GM23248 (cell line): ENCODE results near the gene CCL4L2. TPM values are rescaled to one million over a fixed set of nuclear protein-coding genes. Genes with fewer than 3 reads are reported as not detected.
"Not testable (repeated sequence)": the region's sequence is repeated elsewhere in the genome, so short reads cannot be mapped to it uniquely, and the experiment has no call there.

ENCODE experiments used
- DNase-seq: peaks from one replicate; pipeline ENCODE4 v3.0.0-alpha.2; 2015
- H2AFZ ChIP-seq: fragments of 200-600 bp; sonication (generic); 2 replicates; pipeline ENCODE4 v1.6.1; 2016; ENCODE audit warnings: antibody characterized with exemption
- H3F3A ChIP-seq: fragments of 200-600 bp; sonication (generic); 2 replicates; pipeline ENCODE4 v1.6.1; 2016; ENCODE audit warnings: mild to moderate bottlenecking, antibody characterized with exemption, mixed run types; ENCODE audit not compliant: insufficient read depth
- H3K27ac ChIP-seq: fragments of 200-600 bp; sonication (generic); 2 replicates; pipeline ENCODE4 v1.5.1; 2016; ENCODE audit warnings: mild to moderate bottlenecking
- H3K27me3 ChIP-seq: fragments of 200-600 bp; sonication (generic); replicated peaks from 2 replicates; pipeline ENCODE4 v1.6.1; 2016; ENCODE audit warnings: mild to moderate bottlenecking; ENCODE audit not compliant: insufficient read depth
- H3K36me3 ChIP-seq: fragments of 200-600 bp; sonication (generic); 2 replicates; pipeline ENCODE4 v1.6.1; 2016; ENCODE audit warnings: low read depth, mild to moderate bottlenecking
- H3K4me1 ChIP-seq: fragments of 200-600 bp; sonication (generic); 2 replicates; pipeline ENCODE4 v1.6.1; 2016; ENCODE audit warnings: mild to moderate bottlenecking; ENCODE audit not compliant: insufficient read depth
- H3K4me2 ChIP-seq: fragments of 200-600 bp; sonication (generic); one replicate; pipeline ENCODE4 v1.6.1; 2016; ENCODE audit warnings: mild to moderate bottlenecking; ENCODE audit not compliant: unreplicated experiment
- H3K4me3 ChIP-seq: fragments of 200-600 bp; sonication (generic); 2 replicates; pipeline ENCODE4 v1.5.1; 2016; ENCODE audit warnings: mild to moderate bottlenecking
- H3K79me2 ChIP-seq: fragments of 200-600 bp; sonication (generic); 2 replicates; pipeline ENCODE4 v1.6.1; 2016; ENCODE audit warnings: mild to moderate bottlenecking; ENCODE audit not compliant: insufficient read depth
- H3K9ac ChIP-seq: fragments of 200-600 bp; sonication (generic); 2 replicates; pipeline ENCODE4 v1.6.1; 2016; ENCODE audit warnings: mild to moderate bottlenecking
- H3K9me2 ChIP-seq: fragments of 200-600 bp; sonication (generic); 2 replicates; pipeline ENCODE4 v1.6.1; 2016; ENCODE audit warnings: mixed run types, mild to moderate bottlenecking, moderate library complexity; ENCODE audit not compliant: insufficient read depth
- H3K9me3 ChIP-seq: fragments of 200-600 bp; sonication (generic); one replicate; pipeline ENCODE4 v1.6.1; 2017; ENCODE audit warnings: low read depth
- H4K20me1 ChIP-seq: fragments of 200-600 bp; sonication (generic); 2 replicates; pipeline ENCODE4 v1.6.0; 2016; ENCODE audit not compliant: insufficient read depth
- EZH2 ChIP-seq: fragments of 200-600 bp; sonication (generic); IDR thresholded peaks from 2 replicates; pipeline ENCODE4 v1.6.1; 2018; ENCODE audit warnings: antibody characterized with exemption, mild to moderate bottlenecking; ENCODE audit not compliant: insufficient read depth, poor library complexity, severe bottlenecking
- EZH2phosphoT487 ChIP-seq: fragments of 200-600 bp; sonication (generic); IDR thresholded peaks from 2 replicates; pipeline ENCODE4 v1.6.1; 2018; ENCODE audit warnings: antibody characterized with exemption, moderate library complexity, mild to moderate bottlenecking, low read depth; ENCODE audit not compliant: insufficient read depth
- WGBS, 2 experiments: methylation state at CpG; one replicate each; pipeline ENCODE4 v1.1.6; 2015 to 2017; ENCODE audit warnings: low lambda C conversion rate in 2 of 2, low coverage in 1 of 2; ENCODE audit errors: missing lambda C conversion rate in 2 of 2; 5-methylcytosine and 5-hydroxymethylcytosine counted together
- in situ Hi-C: fragments of 300-500 bp; cut with MboI; formaldehyde crosslinking; loops from 2 replicates; pipeline ENCODE4 v1.15.0; 2020
- polyA plus RNA-seq: library from polyadenylated mRNA; unstranded; fragments of >200 nt; fragmentation: Nextera tagmentation; extraction: Ambion mirVana; gene quantifications from 2 replicates; pipeline ENCODE4 v1.2.1, GENCODE V29; 2016
- total RNA-seq: library from RNA; depleted of rRNA; stranded (reverse); fragments of >200 nt; shearing (Covaris generic); gene quantifications from 2 replicates; pipeline ENCODE4 v1.2.3, GENCODE V29; 2014

The CCL4L2 gene
- total and polyA plus RNA-seq, 2 experiments from 2014 or later = 0.69 TPM; not detected in 1

DNA sequence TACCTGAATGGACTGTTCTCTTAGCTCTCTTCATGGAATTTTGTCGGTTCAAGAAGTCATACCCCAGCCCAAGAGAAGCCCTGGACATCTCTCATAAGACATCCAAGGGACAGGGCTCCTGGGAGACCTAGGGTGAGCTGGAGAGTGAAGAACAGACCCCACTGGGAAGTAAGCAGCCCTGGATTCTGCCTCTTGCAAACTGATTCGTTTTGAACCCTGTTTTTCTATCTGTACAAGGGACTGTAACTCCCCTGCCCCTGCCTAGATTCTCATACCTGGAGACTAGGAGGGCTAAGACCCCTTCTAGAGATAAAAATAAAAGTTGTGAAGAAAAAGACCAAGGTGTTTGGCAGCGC, 14.8 kb upstream of the CCL4L2 start:
- no peaks in the 10 kb centered on the region for H3K36me3 ChIP-seq
- H3K27me3 ChIP-seq = no peaks in the 10 kb centered on the region
- TF ChIP-seq EZH2phosphoT487 = no peak
- no peak for TF ChIP-seq EZH2
- no peak overlapping the region for H2AFZ ChIP-seq
- no peaks in the 10 kb centered on the region for H4K20me1 ChIP-seq
- H3K9me3 ChIP-seq = no peaks in the 10 kb centered on the region
- no peak for DNase-seq
- H3K9me2 ChIP-seq = no peaks in the 10 kb centered on the region
- 60 to 64% methylated on average over 3 of the region's 3 CpGs for WGBS, 2 experiments
- H3F3A ChIP-seq = peaks cover 21% of the 10 kb centered on the region; the same call in 1 of the 2 replicates
- H3K79me2 ChIP-seq = no peaks in the 10 kb centered on the region
- no peak overlapping the region for H3K4me2 ChIP-seq
- H3K4me1 ChIP-seq = peaks cover 14% of the 10 kb centered on the region
- H3K27ac ChIP-seq = no peak overlapping the region
- H3K4me3 ChIP-seq = no peak overlapping the region
- H3K9ac ChIP-seq = no peak overlapping the region
- in situ Hi-C loops = no loop called here

DNA sequence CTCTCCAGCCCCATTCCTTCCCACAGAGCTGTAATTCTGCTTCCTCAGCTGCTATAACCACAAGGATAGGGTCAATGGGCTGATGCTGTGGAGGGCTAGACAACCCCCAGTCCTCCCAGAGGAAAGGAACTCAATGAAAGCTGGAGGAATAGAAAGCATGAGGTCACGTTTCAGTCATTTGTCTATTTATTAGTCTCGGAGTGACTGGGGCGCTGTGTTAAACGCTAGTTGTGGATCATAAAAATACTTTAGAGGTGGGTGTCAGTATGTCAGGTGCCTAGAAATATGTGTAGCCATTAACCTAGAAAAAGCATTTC, 13.5 kb upstream of the CCL4L2 start:
- H4K20me1 ChIP-seq = no peaks in the 10 kb centered on the region
- H3K27me3 ChIP-seq = no peaks in the 10 kb centered on the region
- TF ChIP-seq EZH2phosphoT487 (no peak), EZH2 (no peak)
- no peaks in the 10 kb centered on the region for H3K36me3 ChIP-seq
- no peaks in the 10 kb centered on the region for H3K79me2 ChIP-seq
- WGBS, 2 experiments = 54 to 61% methylated on average over 4 of the region's 4 CpGs
- no peak overlapping the region for H2AFZ ChIP-seq
- in situ Hi-C loops = no loop called here
- DNase-seq = no peak
- no peaks in the 10 kb centered on the region for H3K9me2 ChIP-seq
- H3F3A ChIP-seq = peaks cover 13% of the 10 kb centered on the region; the same call in 1 of the 2 replicates
- H3K9ac ChIP-seq = no peak overlapping the region
- no peak overlapping the region for H3K27ac ChIP-seq
- no peaks in the 10 kb centered on the region for H3K9me3 ChIP-seq
- H3K4me3 ChIP-seq = no peak overlapping the region
- no peak overlapping the region for H3K4me2 ChIP-seq
- H3K4me1 ChIP-seq = peaks cover 8% of the 10 kb centered on the region

DNA sequence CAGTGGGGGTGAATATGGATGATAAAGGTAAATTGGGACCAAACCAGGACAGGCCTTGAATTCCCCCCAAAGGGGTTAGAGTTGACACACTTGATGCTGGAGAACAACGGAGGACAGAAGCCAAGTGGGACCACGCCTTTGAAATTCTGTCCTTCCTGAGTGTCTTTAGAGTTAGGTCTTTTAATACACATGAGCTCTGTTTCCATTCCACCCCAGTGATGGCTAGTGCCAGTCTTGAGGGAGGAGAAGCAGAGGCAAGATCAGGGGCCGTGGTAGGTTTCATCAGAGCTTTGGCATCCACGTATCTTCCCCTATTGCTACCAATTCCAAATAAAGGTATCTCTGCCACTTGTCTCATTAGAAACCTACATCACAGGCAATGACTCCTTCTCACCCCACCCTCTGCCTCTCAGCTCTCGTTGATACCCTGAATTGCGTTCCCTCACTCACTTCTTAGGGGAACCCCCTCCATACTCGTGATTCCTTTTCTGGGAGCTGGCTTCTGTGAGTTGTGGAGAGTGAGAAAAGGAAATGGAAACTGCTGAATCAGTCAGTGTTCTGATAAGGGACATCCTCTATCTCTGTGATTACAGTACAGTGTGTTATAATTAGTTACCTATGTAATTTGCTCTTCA, 11.9 kb upstream of the CCL4L2 start:
- Histone ChIP-seq H3K4me3 (no peak overlapping the region), H3K27ac (no peak overlapping the region), H3K27me3 (no peaks in the 10 kb centered on the region), H3K36me3 (no peaks in the 10 kb centered on the region), H4K20me1 (no peaks in the 10 kb centered on the region), H3K9me2 (no peaks in the 10 kb centered on the region), H3K9me3 (no peaks in the 10 kb centered on the region), H3F3A (no peaks in the 10 kb centered on the region), H3K9ac (no peak overlapping the region), H2AFZ (no peak overlapping the region), H3K4me2 (no peak overlapping the region), H3K79me2 (no peaks in the 10 kb centered on the region), H3K4me1 (no peaks in the 10 kb centered on the region)
- TF ChIP-seq EZH2phosphoT487 = no peak
- no peak for TF ChIP-seq EZH2
- 66 to 67% methylated on average over 7 of the region's 7 CpGs for WGBS, 2 experiments
- in situ Hi-C loops = no loop called here
- no peak for DNase-seq

DNA sequence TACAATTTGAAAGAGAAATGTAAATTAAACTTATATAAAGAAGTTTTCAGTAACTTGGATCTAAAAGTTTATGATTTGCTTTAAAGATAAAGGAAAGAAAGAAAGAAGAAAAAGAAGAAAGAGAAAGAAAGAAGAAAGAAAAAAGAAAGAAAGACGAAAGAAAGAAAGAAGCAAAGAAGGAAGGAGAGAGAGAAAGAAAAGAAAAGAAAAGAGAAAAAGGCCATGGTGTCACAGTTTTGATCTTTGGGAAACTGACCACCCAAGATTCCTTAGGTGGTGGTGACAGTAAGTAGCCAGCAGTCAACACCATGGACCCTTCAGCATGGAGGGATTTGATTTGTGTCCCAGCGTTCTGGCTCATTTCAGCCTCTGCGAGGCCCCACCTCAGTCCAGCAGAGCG, 9.8 kb upstream of the CCL4L2 start:
- not testable (repeated sequence) for H3K9ac ChIP-seq, H3K36me3 ChIP-seq, H3K4me3 ChIP-seq, H3F3A ChIP-seq, H3K9me2 ChIP-seq, H3K27me3 ChIP-seq, H3K79me2 ChIP-seq, H3K27ac ChIP-seq, H3K4me1 ChIP-seq, H3K4me2 ChIP-seq, H2AFZ ChIP-seq, DNase-seq, H3K9me3 ChIP-seq, H4K20me1 ChIP-seq
- WGBS, 2 experiments = 54 to 66% methylated on average over 3 to 4 of the region's 4 CpGs
- in situ Hi-C loops = loop anchor here (5.0 kb wide), 1 partner anchor 54 kb away; no protein-coding TSS in a partner anchor

DNA sequence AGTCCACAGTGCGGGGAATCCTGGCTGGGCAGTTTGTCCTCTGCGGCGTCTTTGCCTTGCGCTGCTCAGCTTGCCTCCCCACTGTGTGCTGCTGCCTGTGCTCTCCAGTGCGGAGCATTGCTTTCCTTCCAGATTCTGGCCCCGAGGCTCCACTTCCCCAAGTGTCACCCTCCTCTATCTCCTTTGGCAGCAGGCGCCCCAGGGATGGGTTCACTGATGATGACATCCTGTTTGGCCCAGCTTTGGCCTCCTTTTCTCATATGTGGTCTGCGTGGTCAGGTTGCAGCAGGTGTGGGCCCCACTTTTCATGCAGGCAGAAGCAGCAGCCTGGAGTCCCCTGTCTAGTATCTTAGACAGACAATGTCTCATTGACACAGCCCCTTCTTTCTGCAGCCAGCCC, 9.4 kb upstream of the CCL4L2 start:
- WGBS, 2 experiments = 83 to 84% methylated on average over 8 of the region's 8 CpGs
- H3K9me2 ChIP-seq, H3K4me1 ChIP-seq, H3K9ac ChIP-seq, H3K4me3 ChIP-seq, H4K20me1 ChIP-seq, H3K9me3 ChIP-seq, H2AFZ ChIP-seq, H3K36me3 ChIP-seq, H3K79me2 ChIP-seq, H3K4me2 ChIP-seq, H3F3A ChIP-seq, DNase-seq, H3K27ac ChIP-seq, H3K27me3 ChIP-seq: not testable (repeated sequence)
- in situ Hi-C loops = loop anchor here (5.0 kb wide), 1 partner anchor 54 kb away; no protein-coding TSS in a partner anchor
